IPS DF 4.7 (cell line): ENCODE results near the gene LMX1A.

Experiments used
- DNase-seq: peaks from one replicate; pipeline ENCODE4 v3.0.0-alpha.2; 2013; ENCODE audit warnings: low spot score; ENCODE audit errors: extremely low read depth

The LMX1A gene

GRCh38 chr1:165224504-165224903 lies 132.0 kb downstream of the LMX1A start:
- no peak for DNase-seq

- no peak for DNase-seq
These were observed 133.9 kb downstream of the LMX1A start for GRCh38 chr1:165222580-165222979.

DNA sequence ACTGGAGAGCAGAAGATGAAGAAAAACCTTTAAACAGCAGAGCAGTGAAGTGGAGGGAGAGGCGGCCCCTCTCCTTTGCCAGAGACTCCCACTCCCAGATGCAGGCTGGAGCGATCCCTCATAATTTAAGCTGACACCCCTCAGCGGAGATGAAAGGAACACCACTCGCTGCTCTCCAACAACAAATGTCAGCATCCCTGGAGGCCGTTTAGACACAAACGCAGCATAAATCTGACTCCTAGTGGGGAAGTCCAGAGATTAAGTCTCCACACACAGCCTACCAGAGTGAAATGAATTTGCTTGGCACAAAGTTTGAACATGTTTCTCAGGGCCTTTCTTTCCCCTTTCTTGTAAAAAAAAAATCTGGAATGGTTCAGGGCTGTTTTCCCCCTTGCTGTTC lies 137.8 kb downstream of the LMX1A start:
- DNase-seq: no peak

- no peak for DNase-seq
These were observed 138.6 kb downstream of the LMX1A start for GRCh38 chr1:165217958-165218357.

- no peak for DNase-seq
These were observed 140.3 kb downstream of the LMX1A start for GRCh38 chr1:165216254-165216653.

- no peak for DNase-seq
These were observed 140.8 kb downstream of the LMX1A start for GRCh38 chr1:165215676-165216075.

DNA sequence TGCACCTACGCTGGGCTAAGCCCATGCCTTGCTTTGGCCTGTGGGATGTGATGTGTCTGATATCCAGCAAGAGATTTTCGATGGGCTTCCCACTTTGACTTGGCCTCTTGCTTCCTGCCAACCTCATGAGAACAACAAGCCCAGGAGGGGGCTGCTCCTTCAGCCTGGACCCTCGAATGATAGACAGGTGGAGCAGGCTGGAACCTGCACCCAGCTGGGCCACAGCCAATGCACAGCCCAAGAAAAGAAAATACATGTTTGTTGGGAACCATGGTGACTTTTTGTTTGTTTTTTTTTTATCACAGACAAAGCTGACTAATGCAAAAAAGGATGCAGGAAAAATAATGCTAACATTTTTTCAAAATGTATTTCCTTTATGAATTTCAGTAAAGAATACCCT lies 144.3 kb downstream of the LMX1A start:
- DNase-seq: no peak

DNA sequence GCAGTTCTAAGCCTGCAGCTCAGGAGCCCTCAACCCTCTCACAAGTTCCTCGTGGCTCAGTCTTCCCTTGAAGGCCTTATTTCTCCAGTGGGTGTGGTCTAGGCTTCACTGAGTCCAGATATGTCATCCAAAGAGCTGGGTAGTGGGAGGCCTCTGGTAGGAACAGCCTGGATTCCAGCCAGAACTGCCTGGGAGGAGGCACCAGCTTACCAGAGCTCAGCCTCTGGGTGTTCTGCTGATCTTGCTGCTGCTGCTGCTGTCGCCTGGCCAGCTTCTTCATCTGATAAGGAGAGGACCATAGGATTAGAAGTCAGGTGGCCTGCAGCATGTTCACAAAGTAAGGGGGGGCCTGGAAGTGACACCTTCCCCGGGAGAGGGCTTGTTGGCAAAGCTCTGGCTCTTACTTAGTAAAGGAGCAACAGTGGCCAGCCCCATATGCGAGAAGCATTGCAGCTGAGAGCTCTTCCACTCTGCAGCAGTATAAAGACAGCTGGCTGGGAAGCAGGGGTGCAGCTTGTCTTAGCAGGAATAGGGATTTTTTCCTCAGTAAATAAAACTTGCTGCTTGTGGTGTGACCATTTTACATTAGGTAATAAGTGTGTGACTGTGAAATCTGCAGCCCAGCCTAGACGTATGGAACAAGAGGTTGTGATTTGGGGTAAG lies 148.5 kb downstream of the LMX1A start:
- DNase-seq: no peak

- DNase-seq: no peak
These were observed 151.4 kb downstream of the LMX1A start for GRCh38 chr1:165205145-165205544.

GRCh38 chr1:165204548-165204947 lies 152.0 kb downstream of the LMX1A start:
- DNase-seq: no peak

- DNase-seq: no peak
These were observed 165.4 kb downstream of the LMX1A start for GRCh38 chr1:165191087-165191486.

DNA sequence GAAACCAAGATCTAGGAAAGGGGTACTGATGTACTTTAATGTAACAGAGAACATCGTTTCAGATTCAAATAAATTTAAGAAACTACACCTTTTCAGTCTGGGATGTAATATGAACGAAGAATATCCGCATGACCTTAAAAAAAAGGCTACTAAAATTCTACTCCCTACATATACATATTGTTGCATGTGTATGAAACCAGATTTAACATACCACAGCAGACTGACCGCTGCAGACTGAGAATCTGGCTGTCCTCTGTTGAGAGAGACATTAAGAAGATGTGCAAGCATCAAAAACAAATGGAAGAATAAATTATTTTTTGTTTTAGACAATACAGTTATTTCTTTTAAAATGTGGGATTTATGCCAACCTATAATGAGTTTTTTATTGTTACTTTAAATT lies 166.6 kb downstream of the LMX1A start:
- no peak for DNase-seq

- DNase-seq: no peak
These were observed 167.5 kb downstream of the LMX1A start for GRCh38 chr1:165189011-165189410.

DNA sequence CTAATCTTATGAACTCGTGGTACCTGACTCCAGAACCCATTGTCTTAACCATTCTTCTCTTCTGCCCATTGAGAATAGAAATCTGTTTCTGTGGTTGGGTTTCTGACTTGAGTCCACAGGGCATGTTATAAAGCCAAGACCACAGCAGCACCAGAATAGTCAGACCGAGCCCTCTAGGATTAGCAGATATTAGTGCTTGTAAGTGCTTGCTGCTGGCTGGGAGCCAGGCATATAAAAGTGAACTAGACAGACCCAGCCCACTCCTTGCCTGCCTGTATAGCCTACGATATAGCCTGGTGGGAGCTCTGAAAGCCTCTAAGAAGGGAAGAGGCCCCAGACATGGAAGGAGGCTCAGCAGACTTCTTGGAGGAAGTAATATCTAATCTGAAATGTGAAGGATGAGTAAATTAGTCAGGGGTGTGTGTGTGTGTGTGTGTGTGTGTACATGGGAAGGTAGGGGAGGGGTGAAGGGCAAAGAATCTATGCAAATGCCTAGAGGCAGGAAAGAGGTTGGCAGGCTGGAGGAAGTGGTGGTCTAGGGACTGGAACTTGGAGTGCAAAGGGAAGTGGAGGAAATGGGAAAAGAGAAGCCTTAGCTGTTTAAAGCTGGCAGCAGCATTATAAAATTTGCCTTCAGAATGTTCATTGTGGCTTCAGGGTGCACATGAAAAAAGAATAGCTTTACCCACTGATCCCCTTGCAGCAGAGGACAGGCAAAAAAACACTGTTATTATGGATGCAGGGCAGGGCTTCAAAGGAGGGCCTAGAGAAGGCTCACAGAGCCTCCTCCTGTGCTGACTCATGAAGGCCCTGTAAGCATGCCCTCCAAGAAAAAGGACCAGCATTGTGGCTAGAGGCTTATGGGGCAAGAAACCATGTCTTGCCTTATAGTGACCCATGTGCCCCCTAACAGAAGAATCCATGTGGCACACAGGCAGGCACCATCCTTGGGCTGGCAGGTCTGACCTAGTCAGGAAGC lies 169.2 kb downstream of the LMX1A start:
- DNase-seq: no peak

- no peak for DNase-seq
These were observed 171.2 kb downstream of the LMX1A start for GRCh38 chr1:165185161-165185889.

GRCh38 chr1:165182975-165183374 lies 173.5 kb downstream of the LMX1A start:
- DNase-seq: no peak

- no peak for DNase-seq
These were observed 177.2 kb downstream of the LMX1A start for GRCh38 chr1:165179306-165179705.

DNA sequence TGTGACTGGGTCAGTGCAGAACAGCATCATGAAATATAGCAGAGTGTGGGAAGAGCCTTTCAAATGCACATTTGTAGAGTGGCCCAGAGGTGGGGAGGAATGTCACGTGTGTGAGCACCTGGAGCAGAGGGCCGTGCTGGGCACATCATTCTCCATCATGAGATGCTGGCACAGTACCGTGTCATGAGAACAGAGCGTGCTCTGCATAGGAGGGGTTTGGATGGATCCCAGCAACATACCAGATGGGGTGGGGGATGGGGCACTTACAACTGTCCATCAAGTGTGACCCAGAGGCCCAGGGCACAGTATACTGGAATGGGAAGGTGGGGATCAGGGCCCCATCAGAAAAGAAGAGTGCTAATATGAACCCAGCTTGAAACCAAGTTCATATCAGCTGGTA lies 182.0 kb downstream of the LMX1A start:
- DNase-seq: no peak

GRCh38 chr1:165173818-165174217 lies 182.7 kb downstream of the LMX1A start:
- no peak for DNase-seq

DNA sequence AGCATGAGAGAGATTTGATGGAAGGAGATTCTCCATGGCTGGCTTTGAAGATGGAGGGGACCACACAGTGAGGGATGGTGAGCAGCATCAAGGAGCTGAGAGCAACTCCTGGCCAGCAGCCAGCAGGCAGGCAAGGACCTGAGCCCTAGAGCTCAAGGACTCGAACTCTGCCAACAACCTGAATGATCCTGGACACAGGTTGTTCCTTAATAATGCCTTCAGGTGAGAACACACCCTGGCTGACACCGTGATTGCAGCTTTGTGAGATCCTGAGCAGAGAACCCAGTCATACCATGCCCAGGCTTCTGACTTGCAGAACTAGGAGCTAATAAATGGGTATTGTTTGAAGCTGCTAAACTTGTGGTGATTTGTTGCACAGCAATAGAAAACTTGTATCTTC lies 183.1 kb downstream of the LMX1A start:
- DNase-seq: no peak

DNA sequence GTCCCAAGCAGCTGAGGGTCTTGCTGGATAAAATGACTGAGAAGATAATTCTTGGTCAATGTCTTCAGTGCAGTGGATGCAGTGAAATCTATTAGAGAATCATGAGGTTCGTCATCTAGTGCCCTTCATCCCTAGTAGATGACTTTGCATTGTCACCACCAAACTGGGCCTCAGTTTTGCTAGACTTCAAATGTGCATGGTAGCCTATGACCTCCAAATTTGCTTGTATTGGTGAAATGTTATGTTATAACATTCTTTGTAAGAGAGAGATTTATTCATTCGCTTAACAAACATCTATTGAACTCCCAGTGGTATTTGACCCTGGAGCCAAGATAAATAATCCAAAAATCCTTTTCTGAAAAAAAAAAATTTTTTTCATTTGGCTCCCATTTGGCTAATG lies 183.8 kb downstream of the LMX1A start:
- DNase-seq: no peak

DNA sequence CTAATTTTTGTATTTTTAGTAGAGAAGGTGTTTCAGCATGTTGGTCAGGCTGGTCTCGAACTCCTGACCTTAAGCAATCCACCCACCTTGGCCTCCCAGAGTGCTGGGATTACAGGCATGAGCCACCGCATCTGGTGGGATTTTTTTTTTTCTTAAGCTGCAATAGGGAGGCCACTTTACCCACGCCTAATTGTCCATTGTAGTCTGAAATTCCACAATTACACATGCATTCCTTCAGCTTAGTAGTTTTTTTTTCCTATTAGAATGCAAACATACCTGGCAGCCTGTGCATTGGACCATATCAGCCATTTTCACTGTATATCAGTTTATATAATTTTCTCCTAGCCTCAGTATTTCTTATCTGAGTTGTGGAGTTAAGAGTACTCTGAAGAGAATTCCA lies 186.8 kb downstream of the LMX1A start:
- no peak for DNase-seq
